Common myeloid progenitor, CD34-positive (primary cell): ENCODE measurements around the gene ADAMTSL1.

Experiments used
- CTCF ChIA-PET: fragments of 350-600 bp; sonication (Branson Sonifier 250); formaldehyde crosslinking; loops from one replicate; lab custom pipeline; 2021; ENCODE audit warnings: antibody characterized with exemption; lab: Charles Lee
- POLR2A ChIA-PET: fragments of 350-600 bp; sonication (Branson Sonifier 250); formaldehyde crosslinking; loops from one replicate; lab custom pipeline; 2021; ENCODE audit warnings: antibody characterized with exemption; lab: Charles Lee
- DNase-seq, 3 donors: peaks; one replicate each; pipeline versions ENCODE4 v3.0.0 to v3.0.0-alpha.2; 2013
- H3K27ac ChIP-seq, 2 experiments: 1 replicate in 1 of 2; 2 replicates in 1 of 2; pipeline ENCODE4 v1.7.0; 2013; ENCODE audit warnings: inconsistent platforms in 2 of 2, low read length in 2 of 2, mild to moderate bottlenecking in 2 of 2, low read depth in 1 of 2, moderate library complexity in 1 of 2; ENCODE audit not compliant: severe bottlenecking in 2 of 2, insufficient read depth in 1 of 2, poor library complexity in 1 of 2
- H3K27me3 ChIP-seq, 5 experiments: replicated peaks in 2 of 5; 1 replicate in 3 of 5; 2 replicates in 2 of 5; pipeline versions ENCODE4 v1.6.1 to v1.7.0; 2013; ENCODE audit warnings: low read length in 4 of 5, mild to moderate bottlenecking in 2 of 5, moderate library complexity in 2 of 5, inconsistent platforms in 1 of 5; ENCODE audit not compliant: insufficient read depth in 5 of 5, control insufficient read depth in 4 of 5
- H3K36me3 ChIP-seq, 4 experiments: 1 replicate in 2 of 4; 2 replicates in 2 of 4; pipeline versions ENCODE4 v1.6.1 to v1.7.0; 2013; ENCODE audit warnings: low read length in 3 of 4, control low read depth in 1 of 4, mild to moderate bottlenecking in 1 of 4; ENCODE audit not compliant: control insufficient read depth in 4 of 4, insufficient read depth in 4 of 4
- H3K4me1 ChIP-seq, 4 experiments: 1 replicate in 3 of 4; 2 replicates in 1 of 4; pipeline versions ENCODE4 v1.6.1 to v1.7.1; 2013; ENCODE audit warnings: low read length in 3 of 4, mild to moderate bottlenecking in 3 of 4, control low read depth in 1 of 4, inconsistent platforms in 1 of 4, moderate library complexity in 1 of 4; ENCODE audit not compliant: control insufficient read depth in 4 of 4, insufficient read depth in 4 of 4; ENCODE audit errors: control extremely low read depth in 1 of 4
- H3K4me3 ChIP-seq, 7 experiments: 1 replicate in 4 of 7; 2 replicates in 3 of 7; pipeline versions ENCODE4 v1.5.1 to v1.7.0; 2013; ENCODE audit warnings: mild to moderate bottlenecking in 7 of 7, low read length in 6 of 7, moderate library complexity in 6 of 7, inconsistent platforms in 2 of 7, low read depth in 2 of 7, control low read depth in 1 of 7; ENCODE audit not compliant: insufficient read depth in 4 of 7, control insufficient read depth in 1 of 7; ENCODE audit errors: extremely low read depth in 1 of 7
- H3K9me3 ChIP-seq, 5 experiments: 1 replicate in 4 of 5; 2 replicates in 1 of 5; pipeline versions ENCODE4 v1.6.1 to v1.7.1; 2013; ENCODE audit warnings: low read length in 4 of 5, mild to moderate bottlenecking in 2 of 5, inconsistent platforms in 1 of 5, low read depth in 1 of 5, moderate library complexity in 1 of 5; ENCODE audit not compliant: control insufficient read depth in 4 of 5, insufficient read depth in 2 of 5; ENCODE audit errors: control extremely low read depth in 1 of 5
- WGBS: methylation state at CpG from one replicate; pipeline ENCODE4 v1.1.5; 2013; ENCODE audit not compliant: insufficient coverage; 5-methylcytosine and 5-hydroxymethylcytosine counted together

ADAMTSL1 gene

DNA sequence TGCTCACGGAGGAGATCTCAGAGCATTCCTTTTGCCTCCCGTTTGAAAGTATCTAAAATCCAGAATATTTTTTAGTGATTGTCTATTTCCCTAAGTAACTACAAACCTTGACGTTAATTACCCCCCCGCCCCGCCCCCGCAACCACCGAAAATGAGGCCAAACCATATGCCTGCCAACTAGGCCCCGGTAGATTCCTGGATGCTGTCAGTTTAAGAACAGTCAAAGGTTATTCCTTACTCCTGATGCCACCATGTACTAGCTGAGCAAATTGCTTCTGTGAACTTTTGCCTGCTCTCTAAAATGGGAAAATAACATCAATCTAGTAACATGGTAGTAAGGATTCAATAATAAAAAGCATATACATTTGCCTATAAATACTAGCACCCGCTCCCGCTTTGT is 314.3 kb downstream of the ADAMTSL1 start:
- DNase-seq, result no peak
- ChIA-PET CTCF (interaction anchor here (0.6 kb wide), 1 partner anchor 19 kb away, joined by 3 read pairs; no protein-coding TSS in a partner anchor), POLR2A (no interaction called here)
- H3K4me3 ChIP-seq, result no peak overlapping the region
- peaks cover 0 to 4% (median 0%) of the 10 kb centered on the region in 4 experiments for H3K4me1 ChIP-seq
- no peak overlapping the region for H3K27ac ChIP-seq
- H3K9me3 ChIP-seq, result no peaks in the 10 kb centered on the region
- WGBS, result 93% methylated on average over 7 of the region's 10 CpGs
- no peaks in the 10 kb centered on the region for H3K36me3 ChIP-seq
- H3K27me3 ChIP-seq, result no peaks in the 10 kb centered on the region

DNA sequence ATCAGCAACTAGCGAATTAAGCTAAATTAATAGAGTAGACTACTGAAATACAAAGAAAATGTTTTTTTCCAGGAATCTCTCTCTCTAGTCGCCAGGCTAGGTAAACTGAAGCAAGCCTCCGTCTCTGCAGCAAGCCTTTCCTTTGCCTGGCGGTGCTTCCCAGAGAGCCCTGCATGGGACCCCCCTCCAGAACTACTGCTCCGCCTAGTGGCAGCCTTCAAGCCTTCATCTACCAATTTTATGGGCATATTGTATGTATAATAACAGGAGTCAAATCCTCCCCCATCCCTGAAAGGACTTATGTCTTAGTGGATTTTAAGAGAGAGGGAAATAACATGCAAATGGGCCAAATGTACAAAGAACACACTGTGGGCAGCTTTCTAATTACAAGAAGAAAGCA is 317.1 kb downstream of the ADAMTSL1 start:
- POLR2A ChIA-PET, result no interaction called here

DNA sequence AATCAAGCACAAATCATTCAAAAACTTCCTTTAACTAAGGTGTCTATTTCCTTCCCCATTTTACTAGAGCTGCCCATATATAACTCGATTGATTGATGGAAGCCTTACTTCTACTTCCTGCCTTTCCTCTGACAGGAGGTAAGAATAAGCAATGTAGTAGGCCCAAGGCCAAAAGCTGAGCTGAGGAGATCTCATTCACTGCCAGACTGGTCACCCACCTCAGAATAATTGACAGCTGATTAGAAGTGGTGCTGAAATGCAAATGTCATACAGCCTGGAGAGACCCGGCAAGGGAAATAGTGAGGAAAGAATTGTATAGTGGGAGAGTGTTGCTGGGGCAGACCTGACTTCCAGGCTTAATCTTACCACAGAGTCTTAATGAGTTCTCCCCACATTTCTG is 319.2 kb downstream of the ADAMTSL1 start:
- Histone ChIP-seq H3K4me3 (no peak overlapping the region), H3K9me3 (no peaks in the 10 kb centered on the region), H3K36me3 (no peaks in the 10 kb centered on the region), H3K27ac (no peak overlapping the region), H3K27me3 (no peaks in the 10 kb centered on the region), H3K4me1 (peaks cover 0 to 4% (median 0%) of the 10 kb centered on the region in 4 experiments)
- peak in 1 of 3 donors; percentile 6 for DNase-seq
- ChIA-PET POLR2A (no interaction called here), CTCF (interaction anchor here (0.8 kb wide), 1 partner anchor 10 kb away, joined by 3 read pairs; no protein-coding TSS in a partner anchor)
- WGBS, result no CpG with 5 or more reads among the region's 2 CpGs

More for the DNA sequence above, 317.1 kb downstream of the ADAMTSL1 start:
- no peak overlapping the region for H3K4me3 ChIP-seq
- H3K27ac ChIP-seq, result no peak overlapping the region
- WGBS, result 100% methylated on average over 2 of the region's 5 CpGs
- CTCF ChIA-PET, result no interaction called here
- peaks cover 0 to 4% (median 0%) of the 10 kb centered on the region in 4 experiments for H3K4me1 ChIP-seq
- no peak for DNase-seq
- H3K9me3 ChIP-seq, result no peaks in the 10 kb centered on the region
- no peaks in the 10 kb centered on the region for H3K27me3 ChIP-seq
- H3K36me3 ChIP-seq, result no peaks in the 10 kb centered on the region

DNA sequence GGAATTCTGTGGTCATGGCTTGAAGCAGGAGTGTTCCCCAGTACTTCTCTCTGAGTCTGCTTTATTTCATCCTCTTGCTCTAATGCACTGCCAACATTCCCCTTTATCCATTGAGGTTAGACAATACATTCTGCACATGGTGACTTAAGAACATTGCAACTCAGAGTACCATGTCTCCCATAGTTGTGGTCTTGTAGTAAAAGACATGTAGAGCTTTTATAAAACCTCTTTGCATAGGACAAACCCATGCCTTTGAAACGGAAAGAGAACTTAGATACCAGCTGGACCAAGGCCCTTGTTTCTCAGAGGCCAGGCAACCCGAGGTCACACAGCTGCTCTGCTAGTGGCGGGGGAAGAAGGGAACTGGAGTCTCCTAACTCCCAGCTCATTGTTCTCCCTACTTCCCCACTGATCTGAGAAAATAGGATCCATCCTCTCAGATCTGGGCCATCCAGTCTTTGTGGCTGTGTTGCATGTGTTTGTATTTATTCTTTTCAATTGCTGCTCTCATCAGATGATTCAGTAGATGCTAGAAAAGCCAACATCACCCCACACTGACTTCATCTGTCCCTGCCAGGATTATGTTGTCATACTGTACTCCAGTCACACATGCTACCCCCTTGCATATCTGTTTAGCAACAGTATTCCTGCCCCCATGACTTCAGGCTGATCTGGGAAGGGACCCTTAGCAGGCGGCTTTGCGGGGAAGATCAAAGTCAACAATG is 322.2 kb downstream of the ADAMTSL1 start:
- ChIA-PET POLR2A (no interaction called here), CTCF (no interaction called here)
- H3K27ac ChIP-seq, result no peak overlapping the region
- peaks cover 0 to 4% (median 0%) of the 10 kb centered on the region in 4 experiments for H3K4me1 ChIP-seq
- H3K4me3 ChIP-seq, result no peak overlapping the region
- H3K36me3 ChIP-seq, result no peaks in the 10 kb centered on the region
- no peak for DNase-seq
- no peaks in the 10 kb centered on the region for H3K27me3 ChIP-seq
- 100% methylated on average over 2 of the region's 5 CpGs for WGBS
- no peaks in the 10 kb centered on the region for H3K9me3 ChIP-seq

DNA sequence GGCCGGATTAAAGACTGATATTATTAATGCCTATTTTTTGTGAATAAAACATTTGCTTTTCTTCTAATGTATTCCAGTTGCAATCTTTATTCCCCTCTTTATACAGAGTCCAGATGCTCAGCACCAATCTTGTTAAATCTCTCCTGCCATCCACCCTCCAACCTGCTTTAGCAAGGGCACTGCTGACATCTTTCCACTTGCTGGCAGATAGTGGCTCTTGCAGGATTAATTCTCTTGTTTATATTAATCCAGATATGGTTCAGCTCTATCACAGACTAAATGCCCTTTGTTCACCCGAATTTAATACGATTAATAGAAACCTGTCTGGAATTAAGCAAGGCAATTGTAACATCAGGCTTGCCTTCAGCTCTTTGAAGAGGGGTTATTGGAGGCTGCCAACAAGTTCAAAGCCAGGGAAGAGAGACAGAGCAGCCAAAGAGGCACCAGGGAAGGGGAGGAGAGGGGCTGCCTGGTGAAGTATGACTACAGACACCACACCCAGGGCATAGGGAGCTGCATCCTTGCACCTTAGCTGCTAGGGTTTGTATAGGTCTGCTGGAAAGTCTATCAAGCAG is 322.8 kb downstream of the ADAMTSL1 start:
- H3K4me1 ChIP-seq, result peaks cover 0 to 4% (median 0%) of the 10 kb centered on the region in 4 experiments
- DNase-seq, result no peak
- CTCF ChIA-PET, result no interaction called here
- 100% methylated on average over 2 of the region's 3 CpGs for WGBS
- H3K27ac ChIP-seq, result no peak overlapping the region
- no peaks in the 10 kb centered on the region for H3K27me3 ChIP-seq
- H3K36me3 ChIP-seq, result no peaks in the 10 kb centered on the region
- POLR2A ChIA-PET, result no interaction called here
- H3K9me3 ChIP-seq, result no peaks in the 10 kb centered on the region
- H3K4me3 ChIP-seq, result no peak overlapping the region

DNA sequence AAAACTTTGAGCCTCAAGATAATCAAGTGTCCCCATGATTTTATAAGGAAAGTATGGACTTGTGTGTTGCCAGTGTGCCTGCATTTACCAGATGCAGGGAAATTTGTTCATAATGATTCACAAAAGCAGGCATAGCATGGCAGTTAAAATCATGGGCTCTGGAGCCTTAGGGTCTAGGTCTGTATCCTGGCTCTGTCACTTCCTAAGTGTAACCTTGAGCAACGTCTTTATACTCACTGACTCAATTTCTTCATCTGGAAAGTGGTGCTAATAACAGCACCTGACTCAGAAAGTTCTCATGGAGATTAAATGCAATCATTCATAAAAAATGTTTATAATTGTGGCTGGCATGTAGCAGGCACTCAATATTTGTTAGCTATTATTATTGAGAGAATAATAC is 324.2 kb downstream of the ADAMTSL1 start:
- DNase-seq, result no peak
- POLR2A ChIA-PET, result no interaction called here

DNA sequence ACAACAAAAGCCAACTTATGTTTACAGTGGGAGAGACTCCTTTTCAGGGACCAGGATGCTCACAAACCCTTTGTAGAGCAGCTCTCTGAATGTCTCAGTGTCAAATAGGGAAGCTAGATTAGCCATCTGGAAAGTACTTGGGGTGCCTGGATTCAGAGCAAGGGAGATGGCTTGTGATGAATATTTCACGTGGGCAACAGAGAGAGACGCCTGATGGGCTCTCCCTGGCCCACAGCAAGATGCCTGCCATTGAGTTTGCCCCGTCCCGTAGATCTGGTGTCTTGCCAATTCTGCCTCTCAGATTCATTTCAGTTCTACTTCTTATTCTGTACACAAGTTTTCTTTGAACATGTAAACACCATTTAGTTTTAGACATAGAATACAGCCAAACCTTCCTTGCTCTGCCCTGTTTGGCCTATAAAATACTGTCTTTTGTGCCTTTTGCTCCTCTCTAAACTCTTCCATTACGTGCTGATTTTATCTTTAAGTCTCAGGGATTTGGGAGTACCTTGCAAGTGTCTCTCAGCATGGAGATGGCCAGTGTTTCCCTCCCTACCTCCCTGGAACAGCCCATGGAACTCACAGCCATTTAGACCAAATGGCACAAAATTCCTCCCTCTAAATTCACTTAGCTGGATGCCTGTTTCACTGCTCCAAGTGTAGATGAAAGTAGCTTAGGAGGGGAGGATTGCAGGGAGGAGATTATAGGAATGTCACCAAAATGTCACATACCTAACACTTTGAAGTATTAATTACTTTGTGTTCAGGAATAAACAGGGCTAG is 324.7 kb downstream of the ADAMTSL1 start:
- no peak for DNase-seq
- Histone ChIP-seq H3K36me3 (no peaks in the 10 kb centered on the region), H3K4me3 (no peak overlapping the region), H3K9me3 (no peaks in the 10 kb centered on the region), H3K4me1 (no peaks in the 10 kb centered on the region), H3K27ac (no peak overlapping the region), H3K27me3 (no peaks in the 10 kb centered on the region)
- POLR2A ChIA-PET, result no interaction called here
- CTCF ChIA-PET, result no interaction called here
- 96% methylated on average over 5 of the region's 5 CpGs for whole genome bisulfite sequencing

More for the DNA sequence above, 324.2 kb downstream of the ADAMTSL1 start:
- CTCF ChIA-PET, result no interaction called here
- Histone ChIP-seq H3K27me3 (no peaks in the 10 kb centered on the region), H3K9me3 (no peaks in the 10 kb centered on the region), H3K4me1 (peaks cover 0 to 2% (median 0%) of the 10 kb centered on the region in 4 experiments), H3K27ac (no peak overlapping the region), H3K36me3 (no peaks in the 10 kb centered on the region), H3K4me3 (no peak overlapping the region)
- 80% methylated on average over 1 of the region's 1 CpG for WGBS
